Measurements from ENCODE around the gene ZNF221. TPM values are rescaled to one million over a fixed set of nuclear protein-coding genes. Genes with fewer than 3 reads are reported as not detected.
"Not testable (repeated sequence)": the region's sequence is repeated elsewhere in the genome, so short reads cannot be mapped to it uniquely, and the experiment has no call there.

The ZNF221 gene
- total RNA-seq, 4 donors from 2014 or later = 2.5 to 4.3 (median 3.6) TPM

DNA sequence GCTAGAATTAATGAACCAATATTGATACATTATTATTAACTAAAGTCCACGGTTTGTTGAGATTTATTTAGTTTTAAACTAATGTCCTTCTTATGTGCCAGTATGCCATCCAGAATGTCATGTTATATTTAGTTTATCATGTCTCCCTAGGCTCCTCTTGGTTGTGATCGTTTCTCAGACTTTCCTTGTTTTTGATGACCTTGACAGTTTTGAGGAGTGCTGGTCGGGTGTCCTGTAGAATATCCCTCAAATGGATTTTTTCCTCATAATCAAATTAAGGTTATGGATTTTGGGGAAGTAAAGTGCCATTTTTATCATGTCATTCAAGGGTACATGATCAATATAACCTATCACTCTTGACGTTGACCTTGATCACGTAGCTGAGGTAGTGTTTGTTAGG, 9.8 kb upstream of the ZNF221 start:
- TF ChIP-seq POLR2A (IDR thresholded peaks at IDR 0.05) = no peak
- TF ChIP-seq, protein P1, sequence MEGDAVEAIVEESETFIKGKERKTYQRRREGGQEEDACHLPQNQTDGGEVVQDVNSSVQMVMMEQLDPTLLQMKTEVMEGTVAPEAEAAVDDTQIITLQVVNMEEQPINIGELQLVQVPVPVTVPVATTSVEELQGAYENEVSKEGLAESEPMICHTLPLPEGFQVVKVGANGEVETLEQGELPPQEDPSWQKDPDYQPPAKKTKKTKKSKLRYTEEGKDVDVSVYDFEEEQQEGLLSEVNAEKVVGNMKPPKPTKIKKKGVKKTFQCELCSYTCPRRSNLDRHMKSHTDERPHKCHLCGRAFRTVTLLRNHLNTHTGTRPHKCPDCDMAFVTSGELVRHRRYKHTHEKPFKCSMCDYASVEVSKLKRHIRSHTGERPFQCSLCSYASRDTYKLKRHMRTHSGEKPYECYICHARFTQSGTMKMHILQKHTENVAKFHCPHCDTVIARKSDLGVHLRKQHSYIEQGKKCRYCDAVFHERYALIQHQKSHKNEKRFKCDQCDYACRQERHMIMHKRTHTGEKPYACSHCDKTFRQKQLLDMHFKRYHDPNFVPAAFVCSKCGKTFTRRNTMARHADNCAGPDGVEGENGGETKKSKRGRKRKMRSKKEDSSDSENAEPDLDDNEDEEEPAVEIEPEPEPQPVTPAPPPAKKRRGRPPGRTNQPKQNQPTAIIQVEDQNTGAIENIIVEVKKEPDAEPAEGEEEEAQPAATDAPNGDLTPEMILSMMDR (IDR thresholded peaks at IDR 0.05) = no peak
- 65 to 82% methylated on average over 5 of the region's 5 CpGs for WGBS, 2 donors

DNA sequence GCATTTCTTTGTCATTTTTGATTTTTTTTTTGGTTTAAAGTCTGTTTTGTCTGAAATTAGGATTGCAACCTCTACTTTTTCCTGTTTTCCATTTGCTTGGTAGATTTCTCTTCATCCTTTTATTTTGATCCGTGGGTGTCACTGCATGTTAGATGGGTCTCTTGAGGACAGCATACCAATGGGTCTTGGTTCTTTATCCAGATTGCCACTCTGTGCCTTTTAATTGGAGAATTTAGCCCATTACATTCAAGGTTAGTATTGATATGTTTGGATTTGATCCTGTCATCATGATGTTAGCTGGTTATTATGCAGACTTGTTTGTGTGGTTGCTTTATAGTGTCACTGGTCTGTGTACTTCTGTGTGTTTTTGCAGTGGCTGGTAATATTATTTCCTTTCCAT, 3.6 kb upstream of the ZNF221 start:
- DNase-seq (ENCODE audit: low spot score in 2 of 2) = not testable (repeated sequence)

More for the DNA sequence above, 9.8 kb upstream of the ZNF221 start:
- no peak overlapping the region for H3K4me3 ChIP-seq (ENCODE audit: low read depth, poor library complexity, severe bottlenecking)
- intact Hi-C loops (cut with DNase I; ENCODE audit: low total_unique reads) = no loop called here
- DNase-seq (ENCODE audit: low spot score in 2 of 2) = no peak

GRCh38 chr19:43949803-43950202, 1.2 kb upstream of the ZNF221 start:
- intact Hi-C loops (cut with DNase I; ENCODE audit: low total_unique reads); DNase-seq (ENCODE audit: low spot score in 2 of 2); H3K4me3 ChIP-seq (ENCODE audit: low read depth, poor library complexity, severe bottlenecking): not testable (repeated sequence)
- WGBS, 2 donors = 90 to 93% methylated on average over 2 of the region's 2 CpGs

More for the DNA sequence above, 3.6 kb upstream of the ZNF221 start:
- intact Hi-C loops (cut with DNase I; ENCODE audit: low total_unique reads); H3K4me3 ChIP-seq (ENCODE audit: low read depth, poor library complexity, severe bottlenecking): not testable (repeated sequence)
- WGBS, 2 donors = 0% methylated on average over 1 of the region's 1 CpG

- H3K4me3 ChIP-seq (ENCODE audit: low read depth, poor library complexity, severe bottlenecking) = no peak overlapping the region
- intact Hi-C loops (cut with DNase I; ENCODE audit: low total_unique reads) = no loop called here
- 92% methylated on average over 3 of the region's 3 CpGs for WGBS, 2 donors
- no peak for DNase-seq (ENCODE audit: low spot score in 2 of 2)
- TF ChIP-seq POLR2A (IDR thresholded peaks at IDR 0.05) = no peak
Measured at GRCh38 chr19:43956827-43957226, 5.8 kb downstream of the ZNF221 start.

- intact Hi-C loops (cut with DNase I; ENCODE audit: low total_unique reads) = no loop called here
- DNase-seq (ENCODE audit: low spot score in 2 of 2) = no peak
- H3K4me3 ChIP-seq (ENCODE audit: low read depth, poor library complexity, severe bottlenecking) = no peak overlapping the region
- 93% methylated on average over 3 of the region's 3 CpGs for WGBS, 2 donors
- TF ChIP-seq, protein P1 (IDR thresholded peaks at IDR 0.05) = no peak
- TF ChIP-seq POLR2A (IDR thresholded peaks at IDR 0.05) = no peak
Measured at GRCh38 chr19:43957891-43958290, 6.9 kb downstream of the ZNF221 start.

- 69 to 73% methylated on average over 4 of the region's 4 CpGs for WGBS, 2 donors
Measured at GRCh38 chr19:43960411-43960810, 9.4 kb downstream of the ZNF221 start.

DNA sequence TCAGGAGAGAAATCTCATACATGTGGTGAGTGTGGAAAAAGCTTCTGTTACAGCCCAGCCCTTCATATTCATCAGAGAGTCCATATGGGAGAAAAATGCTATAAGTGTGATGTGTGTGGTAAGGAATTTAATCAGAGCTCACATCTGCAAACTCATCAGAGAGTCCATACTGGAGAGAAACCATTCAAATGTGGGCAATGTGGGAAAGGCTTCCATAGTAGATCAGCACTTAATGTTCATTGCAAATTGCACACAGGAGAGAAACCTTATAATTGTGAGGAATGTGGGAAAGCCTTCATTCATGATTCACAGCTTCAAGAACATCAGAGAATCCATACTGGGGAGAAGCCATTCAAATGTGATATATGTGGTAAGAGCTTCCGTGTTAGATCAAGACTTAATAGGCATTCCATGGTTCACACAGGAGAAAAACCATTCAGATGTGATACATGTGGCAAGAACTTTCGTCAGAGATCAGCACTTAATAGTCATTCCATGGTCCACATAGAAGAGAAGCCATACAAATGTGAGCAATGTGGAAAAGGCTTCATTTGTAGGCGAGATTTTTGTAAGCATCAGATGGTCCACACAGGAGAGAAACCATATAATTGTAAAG, 15.2 kb downstream of the ZNF221 start:
- TF ChIP-seq POLR2A (IDR thresholded peaks at IDR 0.05) = no peak
- TF ChIP-seq, protein P1 (IDR thresholded peaks at IDR 0.05) = no peak
- intact Hi-C loops (cut with DNase I; ENCODE audit: low total_unique reads) = no loop called here
- WGBS, 2 donors = 90% methylated on average over 3 of the region's 3 CpGs
- H3K4me3 ChIP-seq (ENCODE audit: low read depth, poor library complexity, severe bottlenecking) = no peak overlapping the region
- DNase-seq (ENCODE audit: low spot score in 2 of 2) = no peak

More at GRCh38 chr19:43960411-43960810, 9.4 kb downstream of the ZNF221 start:
- intact Hi-C loops (cut with DNase I; ENCODE audit: low total_unique reads) = no loop called here
- H3K4me3 ChIP-seq (ENCODE audit: low read depth, poor library complexity, severe bottlenecking) = no peak overlapping the region
- TF ChIP-seq POLR2A (IDR thresholded peaks at IDR 0.05) = no peak
- TF ChIP-seq, protein P1 (IDR thresholded peaks at IDR 0.05) = no peak
- no peak for DNase-seq (ENCODE audit: low spot score in 2 of 2)
